Measurements from ENCODE around the gene GPT2. TPM values are rescaled to one million over a fixed set of nuclear protein-coding genes. Genes with fewer than 3 reads are reported as not detected.
"Not testable (repeated sequence)": the region's sequence is repeated elsewhere in the genome, so short reads cannot be mapped to it uniquely, and the experiment has no call there.

The GPT2 gene
- total RNA-seq, 1 donor from 2014 or later: 7.9 TPM

- Histone ChIP-seq H3K27me3 (no peaks in the 10 kb centered on the region), H3K27ac (peak overlapping the region in 1 of 2 donors; percentile 7), H3K4me1 (peaks cover 0 to 3% of the 10 kb centered on the region in 2 donors), H3K36me3 (no peaks in the 10 kb centered on the region), H3K4me3 (no peak overlapping the region), H3K9me3 (no peaks in the 10 kb centered on the region)
- intact Hi-C loops (cut with DNase I): no loop called here
- no peak for TF ChIP-seq CTCF (IDR thresholded peaks at IDR 0.05)
- no peak for DNase-seq (ENCODE audit: low spot score in 2 of 2)
These were observed 26.0 kb upstream of the GPT2 start for GRCh38 chr16:46858151-46858550.

GRCh38 chr16:46859719-46860152 is 24.4 kb upstream of the GPT2 start:
- H3K4me1 ChIP-seq: peaks cover 0 to 3% of the 10 kb centered on the region in 2 donors

GRCh38 chr16:46862555-46863447 is 21.4 kb upstream of the GPT2 start:
- intact Hi-C loops (cut with DNase I): no loop called here
- DNase-seq (ENCODE audit: low spot score in 2 of 2): no peak
- Histone ChIP-seq H3K9me3 (no peaks in the 10 kb centered on the region), H3K4me3 (no peak overlapping the region), H3K27me3 (no peaks in the 10 kb centered on the region), H3K27ac (no peak overlapping the region), H3K36me3 (no peaks in the 10 kb centered on the region), H3K4me1 (no peaks in the 10 kb centered on the region)
- TF ChIP-seq CTCF (IDR thresholded peaks at IDR 0.05): no peak

More at GRCh38 chr16:46859719-46860152, 24.4 kb upstream of the GPT2 start:
- intact Hi-C loops (cut with DNase I): no loop called here
- TF ChIP-seq CTCF (IDR thresholded peaks at IDR 0.05): no peak
- Histone ChIP-seq H3K27me3 (no peaks in the 10 kb centered on the region), H3K36me3 (no peaks in the 10 kb centered on the region), H3K4me3 (no peak overlapping the region), H3K9me3 (no peaks in the 10 kb centered on the region), H3K27ac (no peak overlapping the region)
- no peak for DNase-seq (ENCODE audit: low spot score in 2 of 2)

GRCh38 chr16:46866286-46866685 is 17.9 kb upstream of the GPT2 start:
- DNase-seq (ENCODE audit: low spot score in 2 of 2): no peak

GRCh38 chr16:46867486-46867885 is 16.7 kb upstream of the GPT2 start:
- H3K4me3 ChIP-seq; H3K36me3 ChIP-seq; intact Hi-C loops (cut with DNase I): not testable (repeated sequence)

More at GRCh38 chr16:46866286-46866685, 17.9 kb upstream of the GPT2 start:
- TF ChIP-seq CTCF (IDR thresholded peaks at IDR 0.05): no peak
- Histone ChIP-seq H3K4me3 (no peak overlapping the region), H3K27ac (no peak overlapping the region), H3K4me1 (no peaks in the 10 kb centered on the region), H3K9me3 (no peaks in the 10 kb centered on the region), H3K36me3 (no peaks in the 10 kb centered on the region), H3K27me3 (no peaks in the 10 kb centered on the region)
- intact Hi-C loops (cut with DNase I): no loop called here

GRCh38 chr16:46868891-46869290 is 15.3 kb upstream of the GPT2 start:
- H3K27ac ChIP-seq; H3K36me3 ChIP-seq; H3K27me3 ChIP-seq; DNase-seq (ENCODE audit: low spot score in 2 of 2); H3K9me3 ChIP-seq; H3K4me1 ChIP-seq; intact Hi-C loops (cut with DNase I); H3K4me3 ChIP-seq: not testable (repeated sequence)

More at GRCh38 chr16:46867486-46867885, 16.7 kb upstream of the GPT2 start:
- not testable (repeated sequence) for H3K27ac ChIP-seq; DNase-seq (ENCODE audit: low spot score in 2 of 2); H3K4me1 ChIP-seq; H3K9me3 ChIP-seq; H3K27me3 ChIP-seq
